OCI-LY7 (cell line): Measurements from ENCODE around the gene NANP. TPM values are rescaled to one million over a fixed set of nuclear protein-coding genes. Genes with fewer than 3 reads are reported as not detected.
"Not testable (repeated sequence)": the region's sequence is repeated elsewhere in the genome, so short reads cannot be mapped to it uniquely, and the experiment has no call there.

ENCODE experiments used
- BruUV-seq: library from RNA; stranded (reverse); fragments of 400-500 nt; replicated peaks from 2 replicates; lab custom pipeline; 2021; lab: Mats Ljungman, UMichigan
- CTCF ChIA-PET: fragments of 300-600 bp; sonication (Branson Sonifier 250); formaldehyde crosslinking; loops from one replicate; lab custom pipeline; 2022; ENCODE audit warnings: antibody characterized with exemption; ENCODE audit not compliant: unreplicated experiment; lab: Charles Lee
- POLR2A ChIA-PET: fragments of 300-600 bp; sonication (Branson Sonifier 250); formaldehyde crosslinking; loops from one replicate; lab custom pipeline; 2022; ENCODE audit warnings: antibody characterized with exemption; lab: Charles Lee
- DNase-seq: peaks from one replicate; pipeline ENCODE4 v3.0.0-alpha.2; 2015; ENCODE audit warnings: low spot score
- H2AFZ ChIP-seq: fragments of 200-600 bp; sonication (generic), shearing (Covaris generic); 2 replicates; pipeline ENCODE4 v1.6.1; 2014; ENCODE audit warnings: mild to moderate bottlenecking, antibody characterized with exemption, low read length, moderate library complexity
- H3K27ac ChIP-seq: fragments of 200-600 bp; sonication (generic); 2 replicates; pipeline ENCODE4 v1.5.1; 2014; ENCODE audit warnings: mixed run types, low read depth, mild to moderate bottlenecking, moderate library complexity, low read length, inconsistent platforms; ENCODE audit not compliant: poor library complexity, severe bottlenecking
- H3K36me3 ChIP-seq: fragments of 200-600 bp; sonication (generic); 2 replicates; pipeline ENCODE4 v1.6.1; 2014; ENCODE audit warnings: mild to moderate bottlenecking, antibody characterized with exemption, low read length, moderate library complexity, mixed read lengths; ENCODE audit not compliant: insufficient read depth
- H3K4me1 ChIP-seq: fragments of 200-600 bp; sonication (generic); 2 replicates; pipeline ENCODE4 v1.5.1; 2014; ENCODE audit warnings: mild to moderate bottlenecking, low read length; ENCODE audit not compliant: insufficient read depth, poor library complexity, severe bottlenecking
- H3K4me2 ChIP-seq: fragments of 200-600 bp; sonication (generic); 2 replicates; pipeline ENCODE4 v1.6.1; 2014; ENCODE audit warnings: mild to moderate bottlenecking, low read length
- H3K4me3 ChIP-seq: fragments of 200-600 bp; sonication (generic); 2 replicates; pipeline ENCODE4 v1.5.1; 2014; ENCODE audit warnings: mild to moderate bottlenecking, low read depth, low read length; ENCODE audit not compliant: poor library complexity, severe bottlenecking
- H3K79me2 ChIP-seq: fragments of 200-600 bp; sonication (generic); 2 replicates; pipeline ENCODE4 v1.6.1; 2016; ENCODE audit warnings: low read depth, mild to moderate bottlenecking, low read length, moderate library complexity, mixed read lengths; ENCODE audit not compliant: insufficient read depth
- H3K9me2 ChIP-seq: fragments of 200-600 bp; sonication (generic); 2 replicates; pipeline ENCODE4 v1.6.1; 2016; ENCODE audit warnings: mild to moderate bottlenecking, low read length, mixed read lengths; ENCODE audit not compliant: insufficient read depth
- H3K9me3 ChIP-seq: fragments of 200-600 bp; sonication (generic); 2 replicates; pipeline ENCODE4 v1.6.1; 2014; ENCODE audit warnings: mild to moderate bottlenecking, mixed run types, low read length, mixed read lengths
- H4K20me1 ChIP-seq: fragments of 200-600 bp; sonication (generic); 2 replicates; pipeline ENCODE4 v1.6.1; 2014; ENCODE audit warnings: mild to moderate bottlenecking, antibody characterized with exemption, low read length, moderate library complexity, mixed read lengths; ENCODE audit not compliant: insufficient read depth
- EZH2phosphoT487 ChIP-seq: fragments of 200-600 bp; sonication (generic); IDR thresholded peaks from 2 replicates; pipeline ENCODE4 v1.6.1; 2018; ENCODE audit warnings: low read depth, borderline replicate concordance, mild to moderate bottlenecking, mixed run types, antibody characterized with exemption, low read length, moderate library complexity, mixed read lengths
- intact Hi-C: fragments of 100-400 bp; cut with micrococcal nuclease; formaldehyde crosslinking; loops from one replicate; pipeline ENCODE4 v1.10.0; 2022; ENCODE audit not compliant: unreplicated experiment
- total RNA-seq, 2 experiments: library from RNA; depleted of rRNA in 1 of 2; stranded (reverse); fragments of >200 nt in 1 of 2; shearing (Covaris generic) in 1 of 2; gene quantifications; 2 replicates each; pipeline ENCODE4 v1.2.3, GENCODE V29; 2014 to 2022
- TF ChIP-seq, protein P1 (sequence below): fragments of 200-600 bp; sonication (generic); conservative IDR thresholded peaks from 2 replicates; pipeline ENCODE4 v1.5.1; 2014; ENCODE audit warnings: mild to moderate bottlenecking, antibody characterized with exemption, low read length, moderate library complexity, mixed read lengths

The NANP gene
- total RNA-seq, 2 experiments from 2014 or later, result 1.0 to 3.2 TPM

DNA sequence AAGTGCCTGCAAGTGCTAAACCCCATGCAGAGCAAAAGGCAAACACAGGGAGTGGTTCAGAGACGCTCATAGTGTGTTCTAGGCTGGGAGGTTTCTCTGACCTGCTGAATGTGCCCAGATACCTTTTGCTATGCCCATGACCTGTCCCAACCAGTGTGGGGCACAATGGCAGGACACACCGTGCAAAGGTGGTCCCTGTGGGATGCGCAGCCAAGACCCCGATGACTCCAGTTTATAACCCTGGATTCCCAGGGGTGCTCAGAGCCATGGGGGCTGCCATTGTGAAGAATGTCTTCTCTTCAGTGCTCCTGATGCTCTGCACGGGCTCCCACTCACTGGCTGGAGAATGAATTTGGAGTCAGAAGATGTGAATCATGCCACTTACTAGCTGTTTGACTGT lies 36.3 kb downstream of the NANP start:
- H4K20me1 ChIP-seq, result no peaks in the 10 kb centered on the region
- no peaks in the 10 kb centered on the region for H3K9me2 ChIP-seq
- ChIA-PET POLR2A (no interaction called here), CTCF (no interaction called here)
- DNase-seq, result no peak
- intact Hi-C loops, result no loop called here
- no peak overlapping the region for H2AFZ ChIP-seq
- no peak overlapping the region for H3K27ac ChIP-seq
- no peaks in the 10 kb centered on the region for H3K79me2 ChIP-seq
- no peaks in the 10 kb centered on the region for H3K9me3 ChIP-seq
- H3K4me2 ChIP-seq, result no peak overlapping the region
- no peaks in the 10 kb centered on the region for H3K36me3 ChIP-seq
- no peaks in the 10 kb centered on the region for H3K4me1 ChIP-seq
- no peak overlapping the region for H3K4me3 ChIP-seq
- BruUV-seq, result no TSS peak
- TF ChIP-seq, protein P1, sequence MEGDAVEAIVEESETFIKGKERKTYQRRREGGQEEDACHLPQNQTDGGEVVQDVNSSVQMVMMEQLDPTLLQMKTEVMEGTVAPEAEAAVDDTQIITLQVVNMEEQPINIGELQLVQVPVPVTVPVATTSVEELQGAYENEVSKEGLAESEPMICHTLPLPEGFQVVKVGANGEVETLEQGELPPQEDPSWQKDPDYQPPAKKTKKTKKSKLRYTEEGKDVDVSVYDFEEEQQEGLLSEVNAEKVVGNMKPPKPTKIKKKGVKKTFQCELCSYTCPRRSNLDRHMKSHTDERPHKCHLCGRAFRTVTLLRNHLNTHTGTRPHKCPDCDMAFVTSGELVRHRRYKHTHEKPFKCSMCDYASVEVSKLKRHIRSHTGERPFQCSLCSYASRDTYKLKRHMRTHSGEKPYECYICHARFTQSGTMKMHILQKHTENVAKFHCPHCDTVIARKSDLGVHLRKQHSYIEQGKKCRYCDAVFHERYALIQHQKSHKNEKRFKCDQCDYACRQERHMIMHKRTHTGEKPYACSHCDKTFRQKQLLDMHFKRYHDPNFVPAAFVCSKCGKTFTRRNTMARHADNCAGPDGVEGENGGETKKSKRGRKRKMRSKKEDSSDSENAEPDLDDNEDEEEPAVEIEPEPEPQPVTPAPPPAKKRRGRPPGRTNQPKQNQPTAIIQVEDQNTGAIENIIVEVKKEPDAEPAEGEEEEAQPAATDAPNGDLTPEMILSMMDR, result no peak
- no peak for TF ChIP-seq EZH2phosphoT487

DNA sequence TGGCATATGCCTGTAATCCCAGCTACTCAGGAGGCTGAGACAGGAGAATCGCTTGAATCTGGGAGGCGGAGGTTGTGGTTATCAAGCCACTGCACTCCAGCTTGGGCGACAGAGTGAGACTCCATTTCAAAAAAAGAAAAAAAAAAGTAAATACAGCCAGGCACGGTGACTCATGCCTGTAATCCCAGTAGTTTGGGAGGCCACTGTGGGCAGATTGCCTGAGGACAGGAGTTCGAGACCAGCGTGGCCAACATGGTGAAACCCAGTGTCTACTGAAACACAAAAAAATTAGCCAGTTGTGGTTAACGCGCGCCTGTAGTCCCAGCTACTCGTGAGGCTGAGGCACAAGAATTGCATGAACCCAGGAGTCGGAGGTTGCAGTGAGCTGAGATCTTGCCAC lies 36.9 kb downstream of the NANP start:
- POLR2A ChIA-PET, result no interaction called here
- TF ChIP-seq, protein P1, result no peak
- no peak for TF ChIP-seq EZH2phosphoT487

DNA sequence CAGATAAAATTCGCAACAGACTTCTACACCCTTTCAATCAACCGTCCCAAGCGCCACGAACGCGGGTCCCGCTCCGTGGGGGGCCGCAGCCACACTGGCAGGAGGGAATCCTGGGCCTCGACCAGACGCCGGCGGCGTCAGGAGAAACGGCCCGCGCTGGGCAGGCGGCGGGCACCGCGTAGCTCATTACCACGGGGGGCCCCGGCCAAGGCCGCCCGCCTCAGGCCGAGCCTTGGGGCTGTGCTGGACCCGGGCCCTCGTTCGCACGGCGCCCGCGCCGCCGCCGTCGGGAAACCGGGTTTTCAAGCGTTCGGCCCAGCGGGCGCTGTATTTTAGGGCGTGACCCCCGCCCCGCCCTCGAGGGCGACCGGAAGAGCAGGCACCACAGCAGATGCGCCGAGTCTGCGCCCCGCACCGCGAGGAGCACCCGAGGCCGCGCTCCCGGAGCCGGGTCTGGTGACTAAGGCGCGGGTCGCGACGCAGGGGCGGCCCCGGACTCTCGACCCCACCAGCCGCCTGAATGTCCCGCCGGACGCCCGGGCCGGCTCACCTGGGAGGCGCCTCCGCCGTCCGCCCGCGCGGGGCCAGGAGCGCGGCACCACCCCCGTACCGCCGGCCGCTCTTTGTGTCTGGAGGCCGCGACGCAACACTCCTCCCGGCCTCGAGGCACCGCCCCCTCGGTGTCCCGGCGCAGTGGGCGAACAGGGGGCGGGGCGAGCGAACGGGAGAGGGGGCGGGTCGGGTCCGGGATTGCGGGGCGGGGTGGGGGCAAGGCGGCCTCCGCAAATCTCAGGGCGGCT lies 38.7 kb downstream of the NANP start, which contains the start of gene NINL:
NINL (minus strand) TSS at position 627 of the 800 bp plus-strand sequence. CDS start 58,944 bp downstream, outside the sequence.
- DNase-seq, result no peak
- Histone ChIP-seq H3K27ac (no peak within 1 kb of the TSS), H3K9me3 (no peaks in the 10 kb centered on the region), H4K20me1 (no peaks in the 10 kb centered on the region), H3K4me3 (no peak within 1 kb of the TSS), H2AFZ (no peak within 1 kb of the TSS), H3K9me2 (no peaks in the 10 kb centered on the region), H3K36me3 (no peaks in the 10 kb centered on the region), H3K79me2 (no peaks in the 10 kb centered on the region), H3K4me1 (no peaks in the 10 kb centered on the region), H3K4me2 (peak within 1 kb of the TSS; percentile 16; the same call in 1 of the 2 replicates)
- no TSS peak for BruUV-seq
- CTCF ChIA-PET, result no interaction called here
- intact Hi-C loops, result no loop called here
- POLR2A ChIA-PET, result no interaction called here
- TF ChIP-seq EZH2phosphoT487, result no peak
- TF ChIP-seq, protein P1, result no peak

More for the DNA sequence above, 36.9 kb downstream of the NANP start:
- no peak overlapping the region for H3K4me2 ChIP-seq
- H3K4me1 ChIP-seq, result no peaks in the 10 kb centered on the region
- intact Hi-C loops, result no loop called here
- H3K79me2 ChIP-seq, result no peaks in the 10 kb centered on the region
- H4K20me1 ChIP-seq, result no peaks in the 10 kb centered on the region
- H3K27ac ChIP-seq, result no peak overlapping the region
- no peak overlapping the region for H3K4me3 ChIP-seq
- no peak for DNase-seq
- no peaks in the 10 kb centered on the region for H3K9me2 ChIP-seq
- H3K9me3 ChIP-seq, result no peaks in the 10 kb centered on the region
- H2AFZ ChIP-seq, result no peak overlapping the region
- no peaks in the 10 kb centered on the region for H3K36me3 ChIP-seq
- CTCF ChIA-PET, result no interaction called here
- no TSS peak for BruUV-seq

- intact Hi-C loops, POLR2A ChIA-PET, H3K9me3 ChIP-seq, H3K4me2 ChIP-seq, DNase-seq, H3K9me2 ChIP-seq, H4K20me1 ChIP-seq, H3K4me3 ChIP-seq, CTCF ChIA-PET, H3K36me3 ChIP-seq, BruUV-seq, H3K79me2 ChIP-seq, H2AFZ ChIP-seq, H3K27ac ChIP-seq, H3K4me1 ChIP-seq: not testable (repeated sequence)
Measured at GRCh38 chr20:25583607-25584006, 40.2 kb downstream of the NANP start.
